HFF-Myc (cell line): Measurements from ENCODE around the gene GRID1.

Experiments used
- DNase-seq: peaks from one replicate; pipeline ENCODE4 v3.0.0-alpha.2; 2011; ENCODE audit warnings: low read depth; ENCODE audit errors: extremely low read depth
- H3K4me3 ChIP-seq: replicated peaks from 2 replicates; pipeline ENCODE4 v1.5.1; 2011; ENCODE audit warnings: low read depth, mild to moderate bottlenecking, control low read depth, low read length
- TF ChIP-seq, protein P1 (sequence below): IDR thresholded peaks from 2 replicates; pipeline ENCODE4 v1.5.1; 2012; ENCODE audit warnings: mild to moderate bottlenecking, low read depth, low read length, control low read depth; ENCODE audit errors: missing control alignments

Gene GRID1

DNA sequence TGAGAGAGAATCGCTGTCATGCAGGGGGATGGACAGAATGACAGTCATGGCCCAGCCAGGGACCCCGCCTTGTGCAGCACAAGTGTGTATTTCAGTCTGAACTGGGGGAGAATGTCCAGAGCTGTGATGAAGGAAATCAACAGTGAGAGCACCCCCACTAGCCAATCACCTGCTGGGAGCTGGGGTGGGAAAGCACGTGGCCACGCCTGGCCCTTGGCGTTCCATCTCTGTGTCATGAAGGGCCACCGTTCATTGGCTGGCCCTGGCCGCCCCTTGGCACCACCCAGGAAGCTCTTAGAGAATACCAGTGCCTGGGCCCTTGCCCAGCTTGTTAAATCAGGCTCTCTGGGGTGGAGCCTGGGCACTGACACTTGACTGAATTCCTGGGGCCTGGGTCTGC is 22.8 kb downstream of the GRID1 start:
- TF ChIP-seq, protein P1, sequence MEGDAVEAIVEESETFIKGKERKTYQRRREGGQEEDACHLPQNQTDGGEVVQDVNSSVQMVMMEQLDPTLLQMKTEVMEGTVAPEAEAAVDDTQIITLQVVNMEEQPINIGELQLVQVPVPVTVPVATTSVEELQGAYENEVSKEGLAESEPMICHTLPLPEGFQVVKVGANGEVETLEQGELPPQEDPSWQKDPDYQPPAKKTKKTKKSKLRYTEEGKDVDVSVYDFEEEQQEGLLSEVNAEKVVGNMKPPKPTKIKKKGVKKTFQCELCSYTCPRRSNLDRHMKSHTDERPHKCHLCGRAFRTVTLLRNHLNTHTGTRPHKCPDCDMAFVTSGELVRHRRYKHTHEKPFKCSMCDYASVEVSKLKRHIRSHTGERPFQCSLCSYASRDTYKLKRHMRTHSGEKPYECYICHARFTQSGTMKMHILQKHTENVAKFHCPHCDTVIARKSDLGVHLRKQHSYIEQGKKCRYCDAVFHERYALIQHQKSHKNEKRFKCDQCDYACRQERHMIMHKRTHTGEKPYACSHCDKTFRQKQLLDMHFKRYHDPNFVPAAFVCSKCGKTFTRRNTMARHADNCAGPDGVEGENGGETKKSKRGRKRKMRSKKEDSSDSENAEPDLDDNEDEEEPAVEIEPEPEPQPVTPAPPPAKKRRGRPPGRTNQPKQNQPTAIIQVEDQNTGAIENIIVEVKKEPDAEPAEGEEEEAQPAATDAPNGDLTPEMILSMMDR: no peak
- no peak overlapping the region for H3K4me3 ChIP-seq
- no peak for DNase-seq

DNA sequence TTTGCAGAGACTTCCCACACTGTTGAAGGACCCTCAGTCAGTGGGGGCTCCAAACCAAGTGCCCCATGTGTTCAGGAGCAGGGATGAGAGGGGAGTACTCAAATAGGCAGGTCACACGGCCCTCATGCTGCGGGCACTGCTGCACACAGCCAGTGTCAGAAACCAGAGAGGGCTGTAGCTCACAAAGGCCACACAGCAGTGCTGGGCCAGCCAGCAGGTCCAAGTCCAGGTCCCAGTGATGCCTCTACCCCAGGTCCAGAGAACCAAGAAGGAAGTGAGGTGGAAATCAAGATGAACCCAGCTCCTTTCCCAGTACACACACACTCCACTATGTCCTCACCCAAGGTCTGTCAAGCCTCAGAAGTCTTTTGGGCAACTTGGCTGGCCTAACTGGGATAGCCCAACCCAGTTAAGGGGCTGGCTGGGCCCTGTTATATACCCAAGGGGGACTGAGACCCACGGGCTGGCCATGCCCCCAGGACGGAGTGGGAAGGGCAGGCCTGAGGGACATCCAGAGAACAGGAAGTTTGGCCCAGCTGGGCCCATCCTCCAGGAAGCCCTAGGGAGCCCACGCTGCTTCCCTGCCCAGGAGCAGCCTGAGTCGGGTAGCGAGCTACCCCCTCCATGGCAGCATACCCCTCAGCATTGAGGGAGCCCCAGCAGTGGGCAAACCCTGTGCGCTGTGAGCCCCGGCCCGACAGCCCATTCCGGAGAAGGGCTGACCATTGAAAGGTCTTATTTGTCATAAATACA is 24.3 kb downstream of the GRID1 start:
- TF ChIP-seq, protein P1: no peak
- no peak overlapping the region for H3K4me3 ChIP-seq
- DNase-seq: no peak

DNA sequence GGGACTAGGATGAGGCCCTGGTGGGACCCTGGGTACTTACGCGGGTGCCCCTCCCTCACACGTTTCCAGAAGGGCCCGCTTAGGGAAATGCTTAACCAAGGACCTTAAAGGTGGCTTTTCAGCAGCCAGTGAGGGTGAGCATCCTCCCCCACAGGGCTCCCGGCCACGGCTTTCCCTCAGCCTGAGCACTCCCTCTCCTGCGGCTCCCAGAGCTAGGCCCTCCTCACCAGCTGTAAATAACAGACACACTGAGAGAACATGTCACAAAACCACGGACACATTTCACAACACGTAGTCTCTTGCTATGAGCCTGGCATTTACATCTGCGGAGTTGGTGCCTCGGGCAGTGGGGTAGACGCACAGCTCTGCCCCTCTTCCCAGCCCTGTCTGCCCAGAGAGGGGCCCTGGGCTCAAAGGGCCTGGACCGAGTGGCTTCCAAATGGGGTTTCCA is 25.2 kb downstream of the GRID1 start:
- TF ChIP-seq, protein P1: no peak
- H3K4me3 ChIP-seq: no peak overlapping the region
- no peak for DNase-seq

DNA sequence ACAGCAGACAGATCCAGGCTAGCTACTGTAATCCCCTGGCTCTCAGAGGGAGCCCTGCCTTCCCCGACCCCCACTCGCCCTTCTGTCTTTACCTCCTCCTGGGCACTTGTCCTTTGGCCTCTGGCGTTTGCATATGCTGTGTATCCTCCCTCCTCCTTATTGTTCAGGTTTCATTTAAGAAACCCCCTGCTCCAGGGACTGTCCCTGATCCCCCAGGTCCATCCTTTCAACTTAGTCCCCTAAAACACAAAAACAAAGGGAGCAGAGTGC is 25.7 kb downstream of the GRID1 start:
- no peak overlapping the region for H3K4me3 ChIP-seq
- DNase-seq: no peak
- TF ChIP-seq, protein P1: no peak

DNA sequence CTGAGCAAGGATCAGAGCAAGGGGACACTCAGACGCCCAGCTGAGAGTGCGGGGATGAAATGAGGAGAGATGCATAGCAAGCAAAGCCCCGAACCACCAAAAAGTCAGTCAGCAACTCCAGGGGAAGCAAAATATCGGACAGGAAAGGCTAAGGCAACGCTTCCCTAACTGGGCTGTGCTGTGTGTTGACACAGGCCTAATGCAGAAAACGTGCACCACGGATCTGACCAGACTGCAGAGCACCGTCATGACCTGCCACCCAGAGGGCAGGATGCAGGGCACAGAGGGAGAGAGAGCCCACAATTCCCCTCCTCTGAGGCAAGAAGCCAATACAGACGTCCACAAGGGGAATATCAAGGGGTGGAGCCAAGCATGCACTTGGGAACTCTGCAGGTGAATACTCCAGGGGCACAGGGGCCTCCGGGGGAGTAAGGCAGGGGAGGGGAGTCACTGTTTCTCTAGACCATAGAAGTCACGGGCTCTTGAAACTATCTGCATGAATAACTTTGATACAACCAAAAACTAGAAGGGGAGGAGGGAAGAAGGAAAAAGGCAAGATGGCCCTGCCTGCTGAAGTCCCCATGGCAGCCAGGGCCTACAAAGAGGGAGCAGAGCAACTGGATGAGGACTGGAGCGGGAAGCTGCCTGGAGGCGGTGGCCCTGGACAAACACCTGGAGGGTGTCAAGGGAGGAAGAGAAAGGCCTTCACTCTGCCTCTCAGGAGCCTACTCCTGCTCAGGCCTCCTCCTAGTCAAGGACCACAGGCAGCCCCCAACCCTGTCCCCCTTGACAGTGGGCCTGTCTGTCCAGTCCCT is 26.2 kb downstream of the GRID1 start:
- H3K4me3 ChIP-seq: no peak overlapping the region
- TF ChIP-seq, protein P1: no peak
- no peak for DNase-seq

DNA sequence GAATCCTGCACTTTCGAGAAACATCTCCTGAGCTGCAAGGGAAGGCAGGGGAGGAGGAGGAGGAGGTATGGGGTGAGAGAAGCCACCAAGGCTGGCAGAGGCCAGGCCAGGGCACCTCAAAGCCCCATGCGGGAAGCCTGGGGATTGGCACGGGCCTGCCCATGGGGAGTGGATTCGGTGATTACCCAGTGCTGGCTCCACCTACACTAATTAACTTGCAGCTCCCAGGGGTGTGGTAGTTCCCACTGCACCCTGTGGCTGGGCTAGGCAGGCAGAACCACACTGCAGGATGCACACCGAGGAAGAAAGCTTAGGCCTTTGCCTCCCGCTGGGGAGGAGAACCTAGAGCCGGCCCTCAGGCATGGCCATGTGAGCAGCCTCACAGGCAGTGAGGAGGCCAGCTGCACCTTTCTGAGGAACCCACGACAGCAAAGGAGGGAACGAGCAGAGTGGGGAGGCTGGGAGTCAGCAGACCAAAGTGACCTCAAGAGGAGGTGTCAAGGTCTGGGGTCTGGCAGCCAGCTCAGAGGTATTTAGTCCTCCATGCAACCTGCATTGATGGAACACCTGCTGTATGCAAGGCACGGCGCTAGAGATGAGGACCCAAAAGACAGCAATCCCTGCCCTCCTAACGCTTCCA is 27.2 kb downstream of the GRID1 start:
- no peak for DNase-seq
- H3K4me3 ChIP-seq: no peak overlapping the region
- TF ChIP-seq, protein P1: no peak
